ENCODE measurements around the gene PDIA5. TPM values are rescaled to one million over a fixed set of nuclear protein-coding genes. Genes with fewer than 3 reads are reported as not detected.

Gene PDIA5
- total and polyA plus RNA-seq, 2 of the 4 experiments (the other 2 are of a cell fraction) = 19.4 to 42.0 TPM

GRCh38 chr3:123159926-123160635 is 93.3 kb downstream of the PDIA5 start:
- no peak overlapping the region for H3K4me2 ChIP-seq (ENCODE audit: low read depth, low read length)
- no peak overlapping the region for H2BK5ac ChIP-seq (ENCODE audit: low read depth, low read length, poor library complexity, severe bottlenecking)
- H4K20me1 ChIP-seq (ENCODE audit: insufficient read depth, low read length) = no peaks in the 10 kb centered on the region
- no peaks in the 10 kb centered on the region for H3K79me1 ChIP-seq (ENCODE audit: low read depth in 1 of 2, low read length in 2 of 2)
- no peak overlapping the region for H3K14ac ChIP-seq (replicated peaks; ENCODE audit: low read depth, low read length)
- TF ChIP-seq RCOR1 (IDR thresholded peaks at IDR 0.05; ENCODE audit: insufficient replicate concordance, low read length) (no peak), NFE2L2 (IDR thresholded peaks at IDR 0.05; ENCODE audit: low read depth, low read length) (no peak), RAD21 (IDR thresholded peaks at IDR 0.05; ENCODE audit: low read length) (no peak), CTCF (conservative IDR thresholded peaks at IDR 0.05; ENCODE audit: low read depth, low read length) (no peak), USF2 (IDR thresholded peaks at IDR 0.05; ENCODE audit: low read depth, low read length) (no peak), RFX5 (IDR thresholded peaks at IDR 0.05; ENCODE audit: low read depth, low read length) (no peak), FOS (IDR thresholded peaks at IDR 0.05; ENCODE audit: low read depth, low read length) (no peak), CHD1 (IDR thresholded peaks at IDR 0.05; ENCODE audit: low read depth, low read length) (no peak), MAFK (IDR thresholded peaks at IDR 0.05; ENCODE audit: low read depth, low read length) (no peak), MAZ (IDR thresholded peaks at IDR 0.05; ENCODE audit: borderline replicate concordance, low read depth, low read length) (no peak), MXI1 (IDR thresholded peaks at IDR 0.05; ENCODE audit: borderline replicate concordance, low read depth, low read length) (no peak), SMC3 (IDR thresholded peaks at IDR 0.05; ENCODE audit: low read depth, low read length) (no peak), BHLHE40 (IDR thresholded peaks at IDR 0.05; ENCODE audit: low read depth, low read length) (no peak)
- WGBS, 2 experiments (ENCODE audit: extremely low coverage in 2 of 2, insufficient read length in 1 of 2) = 91% methylated on average over 4 of the region's 9 CpGs; no CpG with 5 or more reads in 1 of the 2 experiments
- ATAC-seq (ENCODE audit: low read depth) (no peak), DNase-seq (peak; percentile 62)
- ChIA-PET CTCF (no interaction called here), POLR2A (ENCODE audit: unreplicated experiment) (no interaction called here)
- no peak overlapping the region for H3K27ac ChIP-seq (ENCODE audit: insufficient read depth, low read length)
- no peak overlapping the region for H2AFZ ChIP-seq (replicated peaks; ENCODE audit: low read length, poor library complexity)
- no peak overlapping the region for H2BK20ac ChIP-seq (ENCODE audit: low read depth, low read length)
- no TSS peak for BruUV-seq (replicated peaks)
- peaks cover 18% of the 10 kb centered on the region for H3K9me1 ChIP-seq (ENCODE audit: insufficient read depth, low read length)
- peaks cover 51% of the 10 kb centered on the region for H3K36me3 ChIP-seq (ENCODE audit: control insufficient read depth, insufficient read depth, low read length)
- H3K9me3 ChIP-seq (ENCODE audit: control insufficient read depth, insufficient read depth, low read length) = no peaks in the 10 kb centered on the region
- H4K8ac ChIP-seq (ENCODE audit: low read depth in 2 of 2, low read length in 2 of 2) = no peak overlapping the region
- intact Hi-C loops (cut with micrococcal nuclease) (no loop called here), in situ Hi-C loops (cut with MboI; ENCODE audit: low sequenced_read_pairs) (no loop called here), dilution Hi-C loops (cut with HindIII; ENCODE audit: low sequenced_read_pairs, unreplicated experiment) (no loop called here)
- no peak overlapping the region for H4K91ac ChIP-seq (ENCODE audit: insufficient read depth, low read depth, low read length)
- no peak overlapping the region for H3K23ac ChIP-seq (ENCODE audit: low read depth, low read length)
- H2BK15ac ChIP-seq (ENCODE audit: low read depth, low read length) = no peak overlapping the region
- no peak overlapping the region for H3K56ac ChIP-seq (ENCODE audit: extremely low read depth, insufficient read depth, low read length)
- H2AK9ac ChIP-seq (replicated peaks; ENCODE audit: low read depth, low read length, poor library complexity) = no peak overlapping the region
- H2AK5ac ChIP-seq (ENCODE audit: low read depth, low read length) = no peak overlapping the region
- no peak overlapping the region for H4K5ac ChIP-seq (ENCODE audit: low read depth, low read length)
- no peak overlapping the region for H3K4ac ChIP-seq (ENCODE audit: low read depth, low read length)
- H2BK120ac ChIP-seq (ENCODE audit: low read depth, low read length) = no peak overlapping the region
- no peaks in the 10 kb centered on the region for H3K27me3 ChIP-seq (ENCODE audit: control insufficient read depth, insufficient read depth, low read length)
- no peak overlapping the region for H3K9ac ChIP-seq (ENCODE audit: low read depth, low read length)
- H3K4me3 ChIP-seq (ENCODE audit: insufficient read depth, low read depth, low read length) = no peak overlapping the region
- H3K18ac ChIP-seq (ENCODE audit: low read depth, low read length) = no peak overlapping the region
- H3K4me1 ChIP-seq (ENCODE audit: control insufficient read depth, insufficient read depth, low read length) = no peaks in the 10 kb centered on the region
